ENCODE measurements around the gene ATG9B. TPM values are rescaled to one million over a fixed set of nuclear protein-coding genes. Genes with fewer than 3 reads are reported as not detected.
A peak's percentile ranks its signal among the peaks of the same experiment; 100 is the strongest.

Gene ATG9B
- total and polyA plus RNA-seq, 2 of the 13 experiments (the other 11 are each of a cell fraction or from before 2014, with no cell fraction given) = 0.24 TPM; not detected in 1

- peak; percentile 79 for TF ChIP-seq KAT8 (CRISPR knock-in tag; IDR thresholded peaks at IDR 0.05)
- TF ChIP-seq ZNF777 (CRISPR knock-in tag; IDR thresholded peaks at IDR 0.05) = peak; percentile 77
- 0 out of 2 replicates have a peak, but pooled peaks have one; percentile 43 for TF ChIP-seq ATF2 (CRISPR knock-in tag; IDR thresholded peaks at IDR 0.05)
- TF ChIP-seq EHMT2 (IDR thresholded peaks at IDR 0.05; ENCODE audit: borderline replicate concordance, low read depth, low read length) = no peak
- TF ChIP-seq CREM (IDR thresholded peaks at IDR 0.05) = peak; percentile 99
- TF ChIP-seq CREM (CRISPR knock-in tag; IDR thresholded peaks at IDR 0.05) = no peak
- TF ChIP-seq SALL1 (CRISPR knock-in tag; IDR thresholded peaks at IDR 0.05) = peak; percentile 69; the same call in 1 of the 2 replicates
- no peak for TF ChIP-seq MED8 (CRISPR knock-in tag; IDR thresholded peaks at IDR 0.05; ENCODE audit: insufficient replicate concordance)
- TF ChIP-seq ZFP90 (CRISPR knock-in tag; IDR thresholded peaks at IDR 0.05; ENCODE audit: borderline replicate concordance) = peak; percentile 71
- no peak for TF ChIP-seq GLMP (CRISPR knock-in tag; IDR thresholded peaks at IDR 0.05; ENCODE audit: borderline replicate concordance)
- TF ChIP-seq AGO2 (optimal IDR thresholded peaks at IDR 0.05; ENCODE audit: low read depth, low read length) = no peak
- TF ChIP-seq CREB1 (IDR thresholded peaks at IDR 0.05) = peak; percentile 71
- TF ChIP-seq CREB1 (CRISPR knock-in tag; IDR thresholded peaks at IDR 0.05) = peak; percentile 90
- TF ChIP-seq ZNF724P (CRISPR knock-in tag; IDR thresholded peaks at IDR 0.05; ENCODE audit: borderline replicate concordance) = no peak; the same call in 1 of the 2 replicates
- TF ChIP-seq IRX3 (CRISPR knock-in tag; IDR thresholded peaks at IDR 0.05; ENCODE audit: borderline replicate concordance, low read depth) = no peak
- no peak for TF ChIP-seq ZNF616 (CRISPR knock-in tag; IDR thresholded peaks at IDR 0.05; ENCODE audit: low read depth)
- no peak for TF ChIP-seq ZNF326 (CRISPR knock-in tag; IDR thresholded peaks at IDR 0.05; ENCODE audit: borderline replicate concordance)
- TF ChIP-seq ZNF451 (CRISPR knock-in tag; IDR thresholded peaks at IDR 0.05) = no peak; the same call in 1 of the 2 replicates
- TF ChIP-seq E2F2 (CRISPR knock-in tag; IDR thresholded peaks at IDR 0.05; ENCODE audit: borderline replicate concordance) = peak; percentile 17; the same call in 1 of the 2 replicates
- TF ChIP-seq, protein P1, sequence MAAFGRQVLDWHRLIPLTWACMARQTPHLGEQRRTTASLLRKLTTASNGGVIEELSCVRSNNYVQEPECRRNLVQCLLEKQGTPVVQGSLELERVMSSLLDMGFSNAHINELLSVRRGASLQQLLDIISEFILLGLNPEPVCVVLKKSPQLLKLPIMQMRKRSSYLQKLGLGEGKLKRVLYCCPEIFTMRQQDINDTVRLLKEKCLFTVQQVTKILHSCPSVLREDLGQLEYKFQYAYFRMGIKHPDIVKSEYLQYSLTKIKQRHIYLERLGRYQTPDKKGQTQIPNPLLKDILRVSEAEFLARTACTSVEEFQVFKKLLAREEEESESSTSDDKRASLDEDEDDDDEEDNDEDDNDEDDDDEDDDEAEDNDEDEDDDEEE (CRISPR knock-in tag; IDR thresholded peaks at IDR 0.05) = no peak
- TF ChIP-seq MAZ (IDR thresholded peaks at IDR 0.05; ENCODE audit: borderline replicate concordance, low read depth, low read length) = peak; percentile 62; the same call in 1 of the 2 replicates
- TF ChIP-seq MAZ (CRISPR knock-in tag; IDR thresholded peaks at IDR 0.05; ENCODE audit: low read depth) = peak; percentile 77
- TF ChIP-seq ZNF607 (CRISPR knock-in tag; IDR thresholded peaks at IDR 0.05; ENCODE audit: borderline replicate concordance) = peak; percentile 14; the same call in 1 of the 2 replicates
- no peak for TF ChIP-seq ZNF24 (IDR thresholded peaks at IDR 0.05)
- TF ChIP-seq CEBPB (IDR thresholded peaks at IDR 0.05; ENCODE audit: borderline replicate concordance, low read depth, low read length) = no peak
- no peak for TF ChIP-seq MZF1 (CRISPR knock-in tag; IDR thresholded peaks at IDR 0.05; ENCODE audit: borderline replicate concordance)
Observed at GRCh38 chr7:151057989-151058780, 33.9 kb upstream of the ATG9B start (continued).
